GM21526 (cell line): ENCODE data around the gene KLHL18.
"Not testable (repeated sequence)": the region's sequence is repeated elsewhere in the genome, so short reads cannot be mapped to it uniquely, and the experiment has no call there.

ENCODE experiments used
- ATAC-seq: cut with Tn5 transposase; IDR thresholded peaks from one replicate; pipeline ENCODE4 v1.9.1; 2021; ENCODE audit warnings: moderate library complexity; ENCODE audit not compliant: unreplicated experiment, low FRiP score

The KLHL18 gene

GRCh38 chr3:47273564-47273963 is 9.2 kb upstream of the KLHL18 start:
- no peak for ATAC-seq

GRCh38 chr3:47274652-47275051 is 8.1 kb upstream of the KLHL18 start:
- ATAC-seq, result no peak

- ATAC-seq, result no peak
These were observed 6.2 kb upstream of the KLHL18 start for GRCh38 chr3:47276558-47276957.

GRCh38 chr3:47280519-47280918 is 2.2 kb upstream of the KLHL18 start:
- ATAC-seq, result no peak

GRCh38 chr3:47283193-47283537 is 421 bp downstream of the KLHL18 start:
- peak; percentile 1 for ATAC-seq

- no peak for ATAC-seq
These were observed 1.0 kb downstream of the KLHL18 start for GRCh38 chr3:47283591-47284364.

GRCh38 chr3:47288966-47289910 is 6.5 kb downstream of the KLHL18 start:
- no peak for ATAC-seq

- ATAC-seq, result no peak
These were observed 8.5 kb downstream of the KLHL18 start for GRCh38 chr3:47291158-47291753.

GRCh38 chr3:47291754-47292420 is 9.1 kb downstream of the KLHL18 start:
- not testable (repeated sequence) for ATAC-seq

GRCh38 chr3:47293822-47294221 is 11.1 kb downstream of the KLHL18 start:
- no peak for ATAC-seq

GRCh38 chr3:47294392-47294791 is 11.6 kb downstream of the KLHL18 start:
- ATAC-seq, result no peak

- no peak for ATAC-seq
These were observed 12.6 kb downstream of the KLHL18 start for GRCh38 chr3:47295322-47295721.

GRCh38 chr3:47295976-47296375 is 13.2 kb downstream of the KLHL18 start:
- ATAC-seq, result no peak

- no peak for ATAC-seq
These were observed 14.0 kb downstream of the KLHL18 start for GRCh38 chr3:47296562-47297302.

GRCh38 chr3:47298439-47298838 is 15.7 kb downstream of the KLHL18 start:
- no peak for ATAC-seq

GRCh38 chr3:47299381-47300318 is 16.9 kb downstream of the KLHL18 start:
- no peak for ATAC-seq

GRCh38 chr3:47301456-47301855 is 18.7 kb downstream of the KLHL18 start:
- no peak for ATAC-seq

- no peak for ATAC-seq
These were observed 23.3 kb downstream of the KLHL18 start for GRCh38 chr3:47306022-47306421.

GRCh38 chr3:47309231-47309630 is 26.5 kb downstream of the KLHL18 start:
- not testable (repeated sequence) for ATAC-seq
